Ramos (cell line): ENCODE data around the gene UCP3.

ENCODE experiments used
- in situ Hi-C: fragments of 300-500 bp; cut with MboI; formaldehyde crosslinking; loops from one replicate; pipeline ENCODE4 v1.14.3; 2022; ENCODE audit warnings: low sequenced_read_pairs; ENCODE audit not compliant: unreplicated experiment

UCP3 gene

DNA sequence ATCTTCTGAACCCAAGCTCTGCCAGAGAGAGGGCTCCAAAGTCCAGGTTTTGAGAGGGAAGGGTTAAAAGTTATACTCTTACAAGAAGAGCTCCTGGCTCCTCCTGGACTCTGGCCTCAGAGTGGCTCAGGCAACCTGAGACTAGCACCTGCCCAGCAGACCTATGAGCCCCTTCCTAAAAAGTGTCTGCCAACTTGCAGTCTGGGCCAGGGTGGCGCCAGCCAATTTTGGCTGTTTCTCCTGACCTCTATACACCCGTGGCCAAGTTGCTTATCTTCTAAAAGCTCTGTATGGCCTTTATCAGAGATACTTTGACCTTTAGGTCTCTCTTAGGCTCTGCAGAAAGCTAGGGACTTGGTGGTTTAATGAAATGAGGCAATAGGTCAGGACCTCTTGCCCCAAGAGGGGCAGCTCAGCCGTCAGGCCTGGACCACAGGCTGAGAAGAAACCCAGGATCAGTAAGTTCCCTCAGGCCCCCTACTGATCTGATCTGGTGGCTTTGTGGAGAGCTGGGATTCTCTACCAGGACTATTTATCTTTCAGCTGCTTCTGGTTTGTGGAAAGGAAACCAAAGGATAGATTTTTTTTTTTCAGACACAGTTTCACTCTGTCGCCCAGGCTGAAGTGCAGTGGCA lies 10.3 kb upstream of the UCP3 start:
- in situ Hi-C loops, result no loop called here

DNA sequence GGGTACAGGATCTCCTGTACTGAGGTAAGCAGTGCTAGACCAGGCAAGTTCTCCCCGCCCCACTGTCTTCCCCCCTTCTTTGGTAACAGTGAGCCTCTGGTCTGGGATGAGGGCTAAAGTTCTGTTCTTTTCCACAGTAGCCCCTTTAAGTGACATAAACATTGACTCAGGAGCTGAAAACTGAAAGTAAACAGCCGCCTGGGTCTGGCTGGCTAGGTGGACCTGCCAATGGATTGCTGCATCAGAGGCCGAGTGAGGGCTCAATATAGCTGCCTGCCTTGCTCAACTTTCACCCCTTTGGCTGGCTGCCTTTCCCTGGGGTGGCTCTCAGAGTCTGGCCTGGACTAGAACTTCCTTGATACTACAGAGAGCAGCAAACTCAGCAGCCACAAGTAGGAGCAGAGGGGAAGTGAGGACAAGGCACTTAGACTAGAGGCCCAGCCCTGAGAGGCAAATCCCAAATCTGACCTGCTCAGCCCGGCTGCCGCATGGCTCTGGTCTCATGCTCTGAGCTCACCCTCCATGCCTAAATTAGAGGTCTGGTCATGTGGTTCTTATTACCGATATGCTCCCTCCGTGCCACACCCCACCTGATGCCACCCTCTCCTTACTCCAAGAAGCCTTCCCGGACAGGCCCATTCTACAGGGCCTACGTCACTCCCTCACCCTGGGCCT lies 9.6 kb upstream of the UCP3 start:
- in situ Hi-C loops, result no loop called here

DNA sequence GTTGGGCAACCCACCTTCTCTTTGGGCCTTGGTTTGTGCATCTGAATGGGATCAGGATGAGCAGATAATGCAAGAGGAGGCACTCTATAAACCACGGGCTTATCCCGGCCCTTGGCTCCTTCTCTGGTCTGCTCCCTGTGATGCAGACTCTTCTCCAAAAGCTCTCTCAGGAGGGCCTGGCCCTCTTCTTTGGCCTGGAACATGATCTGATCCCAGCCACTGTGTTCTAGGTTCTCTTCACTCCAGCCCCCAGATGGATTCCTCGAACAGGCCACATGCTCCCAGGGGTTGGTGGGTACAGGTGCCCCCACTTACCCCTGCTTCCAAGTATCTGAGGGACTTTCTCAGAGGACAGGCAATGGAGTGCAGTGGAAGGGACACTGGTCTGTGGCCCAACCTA lies 8.7 kb upstream of the UCP3 start:
- in situ Hi-C loops, result no loop called here

DNA sequence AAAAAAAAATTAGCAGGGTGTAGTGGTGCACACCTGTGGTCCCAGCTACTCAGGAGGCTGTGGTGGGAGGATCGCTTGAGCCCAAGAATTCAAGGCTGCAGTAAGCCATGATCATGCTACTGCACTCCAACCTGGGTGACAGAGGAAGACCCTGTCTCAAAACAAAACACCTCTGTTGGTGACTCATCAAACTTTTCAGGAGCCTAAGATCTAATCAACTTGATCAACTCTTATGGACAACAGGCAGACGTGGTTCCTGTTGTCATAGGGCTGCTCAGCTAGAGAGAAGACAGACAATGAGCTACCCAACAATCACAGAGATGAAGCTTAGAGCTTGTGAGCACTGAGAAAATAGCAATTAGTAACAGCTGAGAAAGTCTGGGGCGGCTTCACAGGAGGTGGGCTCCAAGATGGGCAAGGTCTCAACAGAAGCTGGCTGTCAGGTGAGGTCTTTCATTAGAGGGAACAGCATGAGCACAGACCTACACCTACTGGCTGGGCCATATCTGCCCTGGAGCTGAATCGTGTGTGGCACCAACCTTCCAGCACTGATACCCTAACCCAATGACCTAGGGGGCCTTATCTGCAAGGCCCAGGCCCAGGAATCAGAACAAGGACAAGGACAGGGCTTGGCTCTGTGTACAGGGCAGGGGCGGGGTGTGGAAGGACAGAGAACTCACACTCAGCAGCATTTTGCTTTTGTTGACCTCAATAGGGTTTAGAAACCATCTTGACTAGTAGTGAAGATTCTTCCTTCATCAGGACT lies 7.2 kb upstream of the UCP3 start:
- in situ Hi-C loops, result no loop called here

DNA sequence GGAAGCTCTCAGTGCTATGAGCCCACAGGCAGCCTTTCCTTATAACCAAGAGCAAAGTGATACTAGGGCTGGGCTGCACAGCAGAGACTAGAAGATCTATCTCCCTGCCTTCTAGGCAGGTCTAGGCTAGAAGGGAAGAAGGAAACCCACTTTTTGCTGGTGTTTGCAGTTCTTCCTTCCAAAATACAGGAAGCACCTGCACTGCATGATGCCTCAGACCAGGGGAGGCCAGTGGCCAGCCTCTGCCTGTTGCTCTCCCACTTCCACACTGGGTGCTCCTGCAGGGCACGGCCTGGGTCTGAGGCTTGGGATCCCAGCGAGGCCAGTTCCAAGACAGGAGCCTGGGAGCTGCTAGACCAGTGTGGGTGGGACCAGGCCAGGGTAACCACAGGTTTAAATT lies 6.0 kb upstream of the UCP3 start:
- in situ Hi-C loops, result no loop called here

DNA sequence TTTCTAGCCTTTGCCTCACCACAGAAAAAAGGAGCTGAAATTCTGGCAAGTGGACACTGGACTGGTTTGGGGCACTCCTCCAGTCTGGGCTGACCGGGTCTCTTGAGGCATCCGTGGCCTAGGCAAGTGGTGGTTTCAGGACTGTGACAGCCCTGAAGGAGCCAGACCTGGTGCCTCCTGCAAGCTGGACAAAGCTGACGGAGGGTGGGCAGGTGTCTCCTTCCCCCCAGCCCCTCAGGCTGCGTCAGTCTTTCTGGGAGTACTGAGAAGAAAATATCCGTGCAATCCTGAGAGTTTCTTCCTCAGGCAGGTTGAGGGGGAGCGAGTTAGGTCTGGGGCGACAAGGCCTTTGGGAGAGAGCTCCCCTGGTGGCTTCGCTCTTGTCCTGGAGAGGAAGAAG lies 4.3 kb upstream of the UCP3 start:
- in situ Hi-C loops, result no loop called here

DNA sequence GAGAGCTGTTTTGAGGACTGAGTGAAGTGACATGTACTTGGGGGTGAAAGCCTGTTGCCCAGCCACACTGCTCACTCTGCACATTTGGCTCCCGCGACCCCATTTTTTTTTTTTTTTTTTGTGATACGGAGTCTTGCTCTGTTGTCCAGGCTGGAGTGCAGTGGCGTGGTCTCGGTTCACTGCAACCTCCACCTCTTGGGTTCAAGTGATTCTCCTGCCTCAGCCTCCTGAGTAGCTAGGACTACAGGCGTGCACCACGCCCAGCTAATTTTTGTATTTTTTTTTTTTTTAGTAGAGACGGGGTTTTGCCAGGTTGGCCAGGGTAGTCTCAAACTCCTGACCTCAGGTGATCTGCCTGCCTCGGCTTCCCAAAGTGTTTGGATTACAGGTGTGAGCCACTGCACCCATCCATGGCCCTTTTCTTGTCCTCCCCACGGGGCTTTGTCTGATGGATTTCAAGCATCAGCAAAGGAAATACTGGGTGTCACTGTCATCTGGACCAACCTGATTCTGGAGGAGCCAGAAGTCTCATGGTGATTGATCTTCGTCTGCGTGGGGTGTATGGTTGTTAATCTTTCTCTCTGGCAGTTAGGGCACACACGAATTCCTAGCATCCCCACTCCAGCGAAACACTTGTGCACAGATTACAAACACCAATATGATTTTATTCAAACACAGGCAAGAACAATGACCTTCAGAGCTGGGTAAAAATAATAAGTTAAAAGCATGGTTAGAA lies 3.4 kb upstream of the UCP3 start:
- in situ Hi-C loops, result no loop called here

DNA sequence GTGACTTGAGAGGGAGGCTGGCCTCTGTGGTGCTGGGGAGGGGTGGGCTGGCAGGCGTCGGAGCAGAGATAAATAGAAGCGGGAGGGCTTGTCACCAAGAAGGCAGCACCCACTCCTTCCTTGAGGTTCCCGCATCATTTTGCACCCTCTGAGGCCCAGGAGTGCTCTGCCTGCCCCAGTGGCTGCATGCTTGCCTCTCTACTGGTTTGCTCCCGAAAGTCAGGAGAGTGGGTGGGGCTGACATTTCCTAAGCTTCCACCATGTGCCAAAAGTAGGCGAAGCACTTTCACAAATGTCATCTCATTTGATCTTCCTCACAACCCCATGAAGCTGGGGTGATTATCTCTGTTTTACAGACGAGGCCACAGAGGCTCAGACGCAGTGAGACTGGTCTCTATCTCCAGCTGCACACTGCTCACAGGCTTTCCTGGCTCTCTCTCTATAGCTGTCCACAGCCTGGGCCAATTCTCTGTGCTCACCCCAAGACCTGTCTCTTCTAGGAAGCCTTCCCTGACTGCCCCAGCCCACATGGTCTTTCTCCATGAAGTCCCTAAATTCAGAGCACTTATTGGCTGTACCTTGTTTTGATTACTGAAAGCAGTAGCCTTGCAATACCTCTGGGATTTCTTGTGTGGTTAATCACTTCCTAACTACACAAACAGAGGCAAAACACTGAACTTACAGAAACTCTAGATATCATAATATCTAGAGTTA lies 2.6 kb upstream of the UCP3 start:
- in situ Hi-C loops, result no loop called here

DNA sequence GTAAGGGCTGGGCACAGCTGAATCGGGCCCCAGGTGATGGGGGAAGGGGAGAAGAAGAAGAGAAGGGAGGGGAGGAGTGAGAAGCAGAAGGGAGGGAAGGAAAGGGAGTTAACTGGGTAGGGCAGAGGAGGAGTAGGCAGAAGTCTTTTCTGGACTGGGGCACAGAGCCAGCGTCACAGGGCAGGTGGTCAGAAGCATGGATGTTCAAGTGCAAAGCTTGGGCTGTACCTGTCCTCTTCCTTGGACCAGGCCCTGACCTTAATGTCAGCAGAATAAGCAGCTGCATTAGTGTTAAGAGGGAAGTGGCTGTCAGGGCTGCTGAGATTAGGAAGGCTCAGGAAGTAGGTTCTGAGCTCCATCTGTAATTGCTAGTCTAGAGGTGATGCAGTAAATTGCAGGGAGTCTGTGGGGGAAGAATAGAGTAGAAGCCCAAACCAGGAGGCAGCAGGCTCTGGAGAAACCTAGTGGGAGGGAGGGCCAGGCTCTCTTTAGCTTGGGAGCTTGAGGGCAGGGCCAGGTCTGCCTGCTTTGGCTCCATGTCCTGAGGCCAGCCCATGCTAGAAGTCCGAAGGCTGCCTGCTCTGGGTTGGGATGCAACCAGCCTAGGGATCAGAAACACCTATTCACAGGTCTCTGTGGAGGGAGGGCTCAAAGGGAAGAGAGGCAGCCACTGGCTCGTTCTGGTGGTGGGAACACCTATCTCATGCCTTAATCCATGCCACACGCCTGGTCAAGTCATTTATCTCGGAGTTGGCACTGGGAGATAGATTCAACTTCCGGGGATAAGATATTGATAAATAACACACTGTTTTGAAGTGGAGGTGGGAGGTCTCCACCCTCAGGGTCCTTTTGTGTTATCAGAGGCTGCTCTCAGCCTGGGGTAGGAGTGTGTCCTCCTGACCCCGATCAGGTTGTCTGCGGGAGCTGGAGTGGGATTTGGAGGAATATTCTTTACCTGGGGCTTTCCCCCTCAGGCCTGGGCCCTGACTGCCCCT lies 1.7 kb upstream of the UCP3 start:
- in situ Hi-C loops, result no loop called here

DNA sequence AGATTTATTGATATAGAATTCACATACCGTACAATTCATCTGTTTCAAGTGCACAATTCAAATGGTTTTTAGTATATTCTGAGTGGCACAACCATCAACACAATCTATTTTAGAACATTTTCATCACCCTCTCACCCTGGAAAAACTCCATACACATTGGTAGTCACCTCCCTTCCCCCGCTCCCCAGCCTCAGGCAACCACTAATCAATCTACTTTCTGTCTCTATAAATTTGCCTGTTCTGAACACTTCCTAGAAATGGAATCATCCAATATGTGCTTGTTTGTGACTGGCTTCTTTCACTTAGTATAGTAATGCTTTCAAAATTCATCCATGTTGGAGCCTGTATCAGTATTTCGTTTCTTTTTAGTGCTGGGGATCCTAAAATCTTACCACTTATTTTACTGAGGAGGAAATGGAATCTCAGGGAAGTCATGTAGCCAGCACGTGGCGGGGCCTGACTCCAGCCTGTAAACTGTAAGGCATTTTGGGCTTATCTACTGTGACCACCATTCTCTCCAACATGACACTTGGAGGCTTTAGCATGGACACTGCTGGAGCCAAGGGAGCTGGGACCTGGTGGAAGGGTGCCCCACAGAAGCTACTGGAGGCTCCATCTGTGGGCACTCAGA lies 905 bp upstream of the UCP3 start:
- in situ Hi-C loops, result no loop called here

DNA sequence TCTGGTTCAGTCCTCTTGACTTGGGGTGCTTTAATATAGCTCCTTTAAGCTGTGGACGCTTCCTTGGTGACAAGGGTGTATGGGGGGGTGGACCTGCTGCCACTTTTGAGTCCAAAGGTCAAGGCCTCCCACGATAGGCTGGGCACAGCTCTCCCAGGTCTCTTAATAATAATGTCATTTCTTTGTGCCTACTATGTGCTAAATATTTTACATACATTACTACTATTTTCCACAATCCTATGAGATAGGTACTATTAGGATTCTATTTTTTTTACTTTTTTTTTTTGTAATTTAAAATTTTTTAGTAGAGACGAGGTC lies 304 bp upstream of the UCP3 start:
- in situ Hi-C loops, result no loop called here

DNA sequence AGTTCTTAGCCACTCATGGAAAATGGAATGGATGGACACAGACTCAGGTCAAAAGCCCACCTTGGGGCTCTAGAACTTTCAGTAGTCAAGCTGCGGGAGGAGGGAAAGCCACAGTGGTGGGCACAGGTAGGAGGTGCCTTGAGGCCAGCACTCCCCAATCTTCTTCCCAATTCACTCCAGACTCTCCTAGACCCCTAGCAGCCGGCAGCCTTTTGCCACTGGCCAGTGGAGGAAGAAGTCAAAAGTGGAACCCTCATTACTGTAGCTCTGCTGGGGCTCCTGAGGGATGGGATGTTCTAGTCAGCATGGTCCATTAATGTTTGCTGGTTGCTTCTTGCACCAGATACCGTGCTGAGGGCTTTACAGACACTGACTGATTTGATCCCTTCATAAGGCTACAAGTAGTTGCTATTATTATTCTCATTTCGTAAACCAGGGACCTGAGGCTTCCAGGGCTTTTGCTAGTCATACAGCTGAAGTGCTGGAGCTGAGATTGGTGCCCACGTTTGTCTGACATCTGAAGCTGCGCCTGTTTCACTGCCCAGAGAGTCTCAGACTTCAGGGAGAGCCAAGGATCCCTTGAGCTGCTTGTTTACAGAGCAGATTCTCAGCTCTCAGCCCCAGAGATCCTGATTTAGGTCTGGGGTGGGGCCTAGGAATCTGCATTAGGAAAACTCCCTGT lies 1.1 kb downstream of the UCP3 start:
- in situ Hi-C loops, result no loop called here

DNA sequence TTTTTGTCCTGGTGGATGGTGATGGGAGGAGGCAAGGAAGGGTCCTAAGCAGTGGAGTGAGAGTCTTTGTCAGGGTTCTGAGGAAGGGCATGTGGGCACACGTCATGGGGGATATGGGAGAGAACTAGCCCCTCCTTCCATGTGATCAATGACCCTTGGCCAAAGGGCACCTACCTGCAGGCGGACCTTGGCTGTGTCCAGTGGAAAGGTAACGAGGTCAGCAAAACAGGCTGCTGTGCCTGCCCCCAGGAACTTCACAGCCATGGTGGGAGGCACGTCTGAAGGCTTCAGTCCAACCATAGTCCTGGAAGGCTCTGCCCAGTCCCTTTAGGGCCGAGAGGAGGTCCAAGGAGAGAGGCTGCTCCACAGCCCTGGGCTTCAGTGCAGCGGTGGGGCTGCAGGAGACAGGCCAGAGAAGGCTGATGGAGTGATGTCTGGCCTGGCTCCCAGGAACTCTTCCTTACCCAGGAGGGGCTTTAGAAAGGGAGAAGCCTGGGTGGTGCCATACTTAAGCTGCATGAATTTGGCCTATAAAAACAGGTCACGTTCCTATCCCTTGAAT lies 2.1 kb downstream of the UCP3 start:
- in situ Hi-C loops, result no loop called here

DNA sequence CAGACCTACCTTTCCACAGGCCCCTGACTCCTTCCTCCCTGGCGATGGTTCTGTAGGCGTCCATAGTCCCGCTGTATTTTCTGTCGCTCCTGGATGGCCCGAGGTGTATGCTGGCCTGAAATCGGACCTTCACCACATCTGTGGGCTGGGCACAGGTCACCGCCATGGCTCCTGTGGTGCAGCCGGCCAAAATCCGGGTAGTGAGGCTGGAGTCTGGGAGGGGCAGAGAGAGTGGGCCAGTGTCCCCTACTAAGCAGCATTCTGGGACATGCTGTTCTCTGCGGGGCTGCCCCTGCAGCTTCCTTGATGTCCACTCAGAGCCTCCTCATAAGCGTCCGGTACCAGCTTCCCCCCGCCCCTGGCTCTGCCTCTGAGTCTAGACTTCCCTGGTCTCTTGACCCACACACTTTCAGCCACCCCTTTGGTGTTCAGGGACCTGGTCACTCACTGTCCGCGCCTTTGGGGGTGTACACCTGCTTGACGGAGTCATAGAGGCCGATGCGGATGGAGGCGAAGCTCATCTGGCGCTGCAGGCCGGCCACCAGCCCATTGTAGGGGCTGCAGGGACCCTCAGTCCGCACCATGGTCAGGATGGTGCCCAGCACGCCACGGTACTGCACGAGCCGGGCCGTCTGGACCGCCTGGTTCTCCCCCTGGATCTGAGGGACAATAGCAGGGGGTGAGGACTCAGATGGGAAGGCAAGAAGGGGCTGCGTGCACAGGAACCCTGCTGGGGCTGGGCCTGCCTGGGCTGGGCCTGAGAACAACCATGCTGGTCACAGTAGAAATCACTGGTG lies 3.0 kb downstream of the UCP3 start:
- in situ Hi-C loops, result no loop called here

DNA sequence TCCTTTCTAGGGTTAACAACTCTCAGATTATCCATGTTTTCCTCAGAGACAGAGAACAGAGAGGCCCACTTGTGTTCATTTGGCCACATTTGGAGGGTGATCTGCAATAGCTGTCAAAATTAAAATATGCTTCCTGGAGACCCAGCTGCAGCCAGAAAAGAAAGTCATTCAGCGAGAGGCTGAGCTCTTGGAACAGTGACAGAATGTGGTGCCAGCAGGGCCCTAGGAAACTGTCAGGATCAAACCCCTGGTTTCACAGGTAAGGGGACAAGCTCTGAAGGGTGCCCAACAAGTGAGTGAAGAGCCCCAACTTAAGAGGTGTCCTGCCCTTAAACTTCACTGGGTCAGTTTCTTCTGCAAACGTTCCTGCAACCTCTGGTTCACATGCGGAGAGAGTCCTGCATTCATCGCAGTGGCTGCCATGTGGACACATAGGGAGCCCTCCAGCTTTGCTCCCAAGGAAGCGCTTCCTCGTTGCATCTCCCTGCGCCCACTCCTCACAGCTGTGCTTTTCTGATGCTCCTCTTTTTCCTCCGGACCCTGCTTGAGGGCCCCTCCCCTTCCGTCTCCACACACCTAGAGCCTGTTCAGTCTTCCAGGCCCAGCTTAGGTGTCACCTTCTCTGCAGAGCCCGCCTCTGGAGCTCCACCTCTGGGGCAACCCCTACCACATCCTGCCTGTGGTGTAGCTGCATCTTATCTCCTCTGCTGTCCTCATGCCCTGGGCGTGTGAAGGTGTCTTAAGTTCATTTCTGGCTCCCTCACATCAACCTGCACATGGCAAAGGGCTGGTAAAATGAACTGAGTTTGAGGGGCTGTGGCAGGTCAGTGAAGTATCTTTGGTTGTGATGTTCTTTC lies 3.9 kb downstream of the UCP3 start:
- in situ Hi-C loops, result no loop called here

DNA sequence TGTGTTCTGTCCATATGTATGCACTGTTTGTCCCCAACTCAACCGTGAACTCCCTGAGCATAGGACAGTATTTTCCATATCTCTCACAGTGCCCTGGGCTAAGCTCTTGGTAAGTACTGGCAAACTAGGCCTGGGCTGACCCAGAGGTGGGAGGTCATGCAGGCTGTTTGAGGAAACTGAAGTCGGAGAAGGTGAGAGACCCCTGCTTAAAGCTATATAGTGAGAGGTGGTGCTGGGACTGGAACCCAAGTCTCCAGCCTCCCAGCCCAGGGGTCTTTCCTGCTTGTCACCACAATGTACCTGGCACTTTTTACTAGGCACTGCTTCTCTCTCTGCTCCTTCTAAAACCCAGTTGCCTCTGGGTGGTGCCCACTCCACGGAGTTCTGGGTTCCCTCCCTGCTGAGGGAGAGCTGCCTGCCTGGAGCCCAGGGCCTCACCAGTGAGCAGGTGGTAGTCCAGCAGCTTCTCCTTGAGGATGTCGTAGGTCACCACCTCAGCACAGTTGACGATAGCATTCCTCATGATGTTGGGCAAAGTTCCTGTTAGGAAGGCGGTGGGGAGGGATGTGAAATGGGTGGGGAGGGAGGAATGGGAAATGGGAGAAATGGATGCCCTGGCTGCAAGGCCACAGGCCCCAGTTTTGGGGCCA lies 4.7 kb downstream of the UCP3 start:
- in situ Hi-C loops, result no loop called here
